BLaER1 treated with 17β-estradiol and CSF1 and Interleukin-3, amounts not matched to agents 10 nM and 100 nM (cell line): ENCODE data around the gene SLC13A1.
A peak's percentile ranks its signal among the peaks of the same experiment; 100 is the strongest.

Source experiments
- H3K27ac ChIP-seq, 11 experiments: shearing (Covaris generic); formaldehyde crosslinking; 2 replicates each; pipeline ENCODE4 v1.8.1; 2022
- H3K27me3 ChIP-seq, 11 experiments: shearing (Covaris generic); formaldehyde crosslinking; 2 replicates each; pipeline ENCODE4 v1.8.1; 2022
- H3K36me3 ChIP-seq, 11 experiments: shearing (Covaris generic); formaldehyde crosslinking; 2 replicates each; pipeline ENCODE4 v1.8.1; 2022
- H3K4me1 ChIP-seq, 10 experiments: shearing (Covaris generic); formaldehyde crosslinking; 2 replicates each; pipeline ENCODE4 v1.8.1; 2022
- H3K4me2 ChIP-seq, 11 experiments: shearing (Covaris generic); formaldehyde crosslinking; 2 replicates each; pipeline ENCODE4 v1.8.1; 2022
- H3K4me3 ChIP-seq, 10 experiments: shearing (Covaris generic); formaldehyde crosslinking; 2 replicates each; pipeline ENCODE4 v1.8.1; 2022
- H3K9ac ChIP-seq, 11 experiments: shearing (Covaris generic); formaldehyde crosslinking; 2 replicates each; pipeline ENCODE4 v1.8.1; 2022
- H3K9me3 ChIP-seq, 11 experiments: shearing (Covaris generic); formaldehyde crosslinking; replicated peaks in 1 of 11; 2 replicates each; pipeline ENCODE4 v1.8.1; 2022
- H4K20me1 ChIP-seq, 11 experiments: shearing (Covaris generic); formaldehyde crosslinking; 2 replicates each; pipeline ENCODE4 v1.8.1; 2022
- Cebpa-rat ChIP-seq, 11 experiments: shearing (Covaris generic); IDR thresholded peaks; 2 replicates each; pipeline ENCODE4 v1.8.1; 2022

The SLC13A1 gene

DNA sequence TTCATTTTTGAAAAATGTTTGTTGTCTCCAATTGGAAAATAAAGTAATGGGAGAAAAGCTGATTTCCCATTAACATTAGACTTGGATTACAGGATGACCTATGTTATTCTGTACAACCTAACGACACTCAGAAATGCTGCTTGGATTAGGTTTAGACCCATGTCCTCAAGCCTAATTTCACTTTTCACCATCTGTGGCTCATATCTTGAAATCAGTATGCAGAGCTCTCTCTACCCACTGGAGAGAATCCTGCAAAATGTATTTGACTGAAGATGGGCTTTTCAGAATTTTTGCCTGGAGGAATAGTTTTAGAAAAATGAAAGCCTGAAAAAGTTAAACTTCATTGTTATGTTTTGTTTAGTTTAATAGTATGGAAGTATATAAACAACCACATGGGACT is 63.8 kb downstream of the SLC13A1 start:
- Histone ChIP-seq H3K4me2 (no peak overlapping the region), H3K4me1 (no peaks in the 10 kb centered on the region), H3K4me3 (no peak overlapping the region), H3K27ac (no peak overlapping the region), H3K9me3 (no peaks in the 10 kb centered on the region), H3K36me3 (no peaks in the 10 kb centered on the region), H3K27me3 (no peaks in the 10 kb centered on the region), H4K20me1 (no peaks in the 10 kb centered on the region), H3K9ac (no peak overlapping the region)
- TF ChIP-seq Cebpa-rat (IDR thresholded peaks at IDR 0.05), result no peak

DNA sequence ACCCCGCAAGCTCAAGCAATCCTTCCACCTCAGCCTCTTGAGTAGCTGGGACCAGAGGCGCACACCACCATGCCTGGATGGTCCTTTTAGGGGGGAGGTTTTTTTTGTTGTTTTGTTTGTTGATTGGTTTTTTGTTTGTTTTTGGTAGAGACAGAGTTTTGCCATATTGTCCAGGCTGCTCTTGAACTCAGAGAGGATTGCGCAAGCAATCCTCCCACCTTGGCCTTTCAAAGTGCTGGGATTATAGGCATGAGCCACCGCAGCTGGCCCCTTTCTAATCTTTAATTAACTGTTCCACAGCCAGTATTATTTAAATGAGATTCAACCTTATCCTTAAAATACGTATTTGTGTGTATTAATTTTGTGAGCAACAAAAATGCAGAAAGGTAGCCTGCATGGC is 65.8 kb downstream of the SLC13A1 start:
- Histone ChIP-seq H4K20me1 (no peaks in the 10 kb centered on the region), H3K4me3 (no peak overlapping the region), H3K4me1 (no peaks in the 10 kb centered on the region), H3K27me3 (no peaks in the 10 kb centered on the region), H3K4me2 (no peak overlapping the region), H3K9me3 (no peaks in the 10 kb centered on the region), H3K27ac (no peak overlapping the region), H3K36me3 (no peaks in the 10 kb centered on the region), H3K9ac (no peak overlapping the region)
- peak in 3 of 11 experiments; percentile 45 to 80 (median 48); a peak in 4 of 22 replicates for TF ChIP-seq Cebpa-rat (IDR thresholded peaks at IDR 0.05)

DNA sequence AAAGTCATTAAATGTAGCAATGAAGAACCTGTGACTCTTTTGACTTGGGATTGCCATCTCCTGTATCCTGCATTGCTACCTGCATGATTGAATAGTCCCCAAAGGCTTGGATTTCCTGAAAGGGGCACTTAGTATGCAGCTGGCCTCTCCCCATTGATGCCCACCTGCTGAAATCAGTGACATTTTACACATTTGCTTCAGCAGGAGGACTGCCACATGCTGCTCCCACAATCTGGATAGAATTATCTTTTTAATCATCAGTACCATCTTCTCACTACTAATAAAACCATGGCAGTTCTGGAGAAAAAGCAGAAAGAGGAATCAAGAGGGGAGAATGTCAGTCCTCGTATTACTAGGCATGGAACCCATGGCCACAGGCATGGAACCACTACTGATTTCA is 67.8 kb downstream of the SLC13A1 start:
- Histone ChIP-seq H3K9me3 (no peaks in the 10 kb centered on the region), H4K20me1 (no peaks in the 10 kb centered on the region), H3K36me3 (no peaks in the 10 kb centered on the region), H3K9ac (no peak overlapping the region), H3K27ac (no peak overlapping the region), H3K4me1 (no peaks in the 10 kb centered on the region), H3K4me2 (no peak overlapping the region), H3K4me3 (no peak overlapping the region), H3K27me3 (no peaks in the 10 kb centered on the region)
- TF ChIP-seq Cebpa-rat (IDR thresholded peaks at IDR 0.05), result no peak

DNA sequence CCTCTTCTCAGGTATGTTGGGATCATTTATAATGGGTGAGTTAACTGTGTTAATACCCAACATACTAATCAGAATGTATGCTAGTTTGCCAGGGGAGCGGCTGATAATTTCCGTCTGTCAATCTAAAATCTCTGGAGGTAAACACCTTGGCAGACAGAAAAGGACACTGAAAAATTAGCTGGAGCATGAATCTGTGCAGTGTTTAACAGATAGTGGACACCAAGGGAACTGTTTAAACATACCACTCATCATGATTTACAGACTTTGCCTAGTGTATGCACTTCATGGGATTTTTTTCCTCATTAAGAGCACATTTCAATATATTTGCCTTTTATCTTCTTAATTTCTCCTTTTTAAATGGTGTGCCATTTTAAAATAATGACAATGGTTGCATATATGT is 68.2 kb downstream of the SLC13A1 start:
- no peak for TF ChIP-seq Cebpa-rat (IDR thresholded peaks at IDR 0.05)
- H3K4me1 ChIP-seq, result no peaks in the 10 kb centered on the region
- H3K9me3 ChIP-seq, result no peaks in the 10 kb centered on the region
- no peak overlapping the region for H3K4me3 ChIP-seq
- H3K4me2 ChIP-seq, result no peak overlapping the region
- no peaks in the 10 kb centered on the region for H3K36me3 ChIP-seq
- H4K20me1 ChIP-seq, result no peaks in the 10 kb centered on the region
- H3K9ac ChIP-seq, result no peak overlapping the region
- H3K27ac ChIP-seq, result no peak overlapping the region
- no peaks in the 10 kb centered on the region for H3K27me3 ChIP-seq

DNA sequence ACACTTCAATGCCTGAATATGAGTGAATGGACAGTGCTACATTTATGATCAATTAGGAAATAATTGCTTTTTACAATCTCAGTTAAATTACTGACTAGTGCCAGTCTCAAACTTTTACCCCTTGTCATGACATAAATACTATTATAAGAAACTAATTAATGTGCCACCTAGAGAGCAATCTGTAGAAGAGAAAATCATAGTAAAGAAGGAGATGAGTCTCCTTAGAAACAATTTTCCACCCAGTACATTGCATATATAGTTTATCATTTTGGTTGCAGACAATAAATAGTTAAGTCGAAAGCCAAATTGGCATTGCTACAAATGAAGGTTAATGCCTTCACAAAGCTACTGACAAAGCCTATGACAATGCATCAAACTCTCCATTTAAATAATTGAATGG is 68.6 kb downstream of the SLC13A1 start:
- Histone ChIP-seq H3K4me1 (no peaks in the 10 kb centered on the region), H3K27ac (no peak overlapping the region), H3K9ac (no peak overlapping the region), H4K20me1 (no peaks in the 10 kb centered on the region), H3K4me3 (no peak overlapping the region), H3K9me3 (no peaks in the 10 kb centered on the region), H3K4me2 (no peak overlapping the region), H3K27me3 (no peaks in the 10 kb centered on the region), H3K36me3 (no peaks in the 10 kb centered on the region)
- no peak for TF ChIP-seq Cebpa-rat (IDR thresholded peaks at IDR 0.05)

DNA sequence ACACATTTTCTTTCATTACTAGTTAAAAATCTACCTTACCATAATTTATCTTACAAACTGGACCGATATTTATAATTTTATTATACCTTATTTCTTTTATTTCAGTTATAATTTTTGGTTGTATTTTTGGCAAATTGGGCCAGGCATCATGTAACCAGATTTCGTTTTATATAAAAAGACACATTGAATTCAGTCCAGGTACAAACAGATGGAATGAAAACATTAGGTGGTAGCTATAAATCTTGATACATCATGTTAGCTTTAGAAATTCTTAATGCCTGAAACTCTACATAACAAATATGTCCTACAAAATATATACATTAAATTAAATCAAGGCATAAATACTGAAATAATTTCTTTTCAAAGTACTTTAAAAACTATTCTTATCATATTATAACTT is 73.1 kb downstream of the SLC13A1 start:
- H3K9me3 ChIP-seq, result no peaks in the 10 kb centered on the region
- H3K36me3 ChIP-seq, result no peaks in the 10 kb centered on the region
- H3K27ac ChIP-seq, result no peak overlapping the region
- H3K9ac ChIP-seq, result no peak overlapping the region
- H3K4me3 ChIP-seq, result no peak overlapping the region
- no peaks in the 10 kb centered on the region for H4K20me1 ChIP-seq
- TF ChIP-seq Cebpa-rat (IDR thresholded peaks at IDR 0.05), result no peak
- no peaks in the 10 kb centered on the region for H3K27me3 ChIP-seq
- no peak overlapping the region for H3K4me2 ChIP-seq
- H3K4me1 ChIP-seq, result no peaks in the 10 kb centered on the region

DNA sequence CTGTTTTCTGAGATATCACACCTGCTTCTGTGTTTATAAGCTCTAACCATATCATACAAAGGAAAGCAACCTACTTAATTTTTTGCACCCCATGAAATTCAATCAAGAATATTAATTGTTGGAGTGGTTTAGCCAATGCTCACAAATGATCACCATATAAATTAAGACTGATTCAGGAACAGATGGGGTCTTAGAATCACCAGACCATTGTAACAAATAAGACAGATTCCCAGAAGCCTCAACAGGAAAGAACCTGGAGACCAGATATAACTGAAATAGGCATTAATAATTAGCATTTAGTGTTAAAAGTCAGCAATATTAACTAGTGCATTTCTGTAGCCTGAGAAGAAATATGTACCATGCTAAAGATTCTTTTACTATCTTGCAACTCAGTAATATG is 73.6 kb downstream of the SLC13A1 start:
- no peaks in the 10 kb centered on the region for H4K20me1 ChIP-seq
- no peaks in the 10 kb centered on the region for H3K27me3 ChIP-seq
- H3K9me3 ChIP-seq, result no peaks in the 10 kb centered on the region
- no peaks in the 10 kb centered on the region for H3K4me1 ChIP-seq
- H3K9ac ChIP-seq, result no peak overlapping the region
- no peak for TF ChIP-seq Cebpa-rat (IDR thresholded peaks at IDR 0.05)
- H3K4me2 ChIP-seq, result no peak overlapping the region
- no peaks in the 10 kb centered on the region for H3K36me3 ChIP-seq
- no peak overlapping the region for H3K4me3 ChIP-seq
- no peak overlapping the region for H3K27ac ChIP-seq

DNA sequence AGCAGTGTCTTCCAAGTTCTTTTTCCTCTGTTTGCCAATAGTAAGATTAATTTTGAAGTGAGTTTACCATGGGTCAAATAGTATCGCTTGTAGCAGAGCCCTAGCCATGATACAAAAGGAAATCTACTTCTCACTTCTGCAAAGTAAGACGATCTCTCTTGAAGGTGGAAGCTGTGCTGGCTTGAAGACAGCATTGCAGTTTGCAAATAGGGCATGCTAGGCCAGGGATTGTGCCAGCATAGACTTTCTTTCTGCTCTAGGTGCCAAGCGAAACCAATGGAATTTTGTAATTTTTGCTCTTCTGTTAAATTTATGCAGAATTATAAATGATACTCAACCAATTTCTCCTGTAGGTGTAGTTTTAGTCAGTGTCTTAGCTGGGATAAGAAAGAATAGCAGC is 74.5 kb downstream of the SLC13A1 start:
- Histone ChIP-seq H3K9ac (no peak overlapping the region), H3K9me3 (no peaks in the 10 kb centered on the region), H3K36me3 (no peaks in the 10 kb centered on the region), H3K4me1 (no peaks in the 10 kb centered on the region), H3K4me3 (no peak overlapping the region), H3K4me2 (no peak overlapping the region), H3K27me3 (no peaks in the 10 kb centered on the region), H4K20me1 (no peaks in the 10 kb centered on the region), H3K27ac (no peak overlapping the region)
- TF ChIP-seq Cebpa-rat (IDR thresholded peaks at IDR 0.05), result no peak

DNA sequence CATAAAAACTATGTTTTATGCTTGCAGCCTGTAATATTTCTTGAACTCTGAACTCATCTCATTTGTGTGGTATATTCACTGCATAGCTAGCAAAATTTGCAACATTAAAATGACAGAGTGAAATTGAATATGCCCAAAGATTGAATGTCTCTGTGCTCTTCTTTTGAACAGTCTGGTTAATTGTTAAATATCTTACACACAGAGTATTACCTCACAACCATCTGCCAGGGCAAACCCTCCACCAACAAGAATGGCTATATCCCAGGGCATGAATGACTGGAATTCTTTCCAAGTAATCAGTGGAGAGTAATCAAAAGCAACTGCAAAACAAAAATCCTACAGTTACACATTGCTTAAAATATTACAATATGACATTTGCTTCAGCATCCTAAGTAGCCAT is 76.9 kb downstream of the SLC13A1 start:
- no peak overlapping the region for H3K4me2 ChIP-seq
- H3K27me3 ChIP-seq, result no peaks in the 10 kb centered on the region
- no peak for TF ChIP-seq Cebpa-rat (IDR thresholded peaks at IDR 0.05)
- no peaks in the 10 kb centered on the region for H3K4me1 ChIP-seq
- no peak overlapping the region for H3K4me3 ChIP-seq
- H3K36me3 ChIP-seq, result no peaks in the 10 kb centered on the region
- no peak overlapping the region for H3K27ac ChIP-seq
- no peaks in the 10 kb centered on the region for H4K20me1 ChIP-seq
- H3K9ac ChIP-seq, result no peak overlapping the region
- no peaks in the 10 kb centered on the region for H3K9me3 ChIP-seq

DNA sequence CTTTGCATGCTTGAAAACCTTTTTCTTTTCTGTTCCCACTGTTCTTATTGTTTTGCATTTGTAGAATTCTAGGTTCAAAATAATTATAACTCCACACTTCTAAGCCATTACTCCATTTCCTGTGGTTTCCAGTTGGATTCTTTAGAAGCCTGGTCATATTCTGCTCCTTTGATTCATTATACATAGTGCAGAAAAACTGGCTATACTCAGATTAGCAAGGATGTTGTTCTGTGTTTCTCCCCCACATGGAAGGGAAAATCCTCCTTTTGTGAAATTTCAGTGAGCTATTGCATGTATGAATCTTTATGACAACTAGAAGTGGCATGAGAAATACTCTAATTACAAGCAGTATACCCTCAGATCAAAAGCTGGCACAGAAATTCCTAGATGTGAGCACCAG is 79.5 kb downstream of the SLC13A1 start:
- Histone ChIP-seq H3K4me3 (no peak overlapping the region), H3K27me3 (no peaks in the 10 kb centered on the region), H3K27ac (no peak overlapping the region), H3K4me2 (no peak overlapping the region), H3K36me3 (no peaks in the 10 kb centered on the region), H3K9ac (no peak overlapping the region), H4K20me1 (no peaks in the 10 kb centered on the region), H3K9me3 (no peaks in the 10 kb centered on the region), H3K4me1 (no peaks in the 10 kb centered on the region)
- no peak for TF ChIP-seq Cebpa-rat (IDR thresholded peaks at IDR 0.05)

DNA sequence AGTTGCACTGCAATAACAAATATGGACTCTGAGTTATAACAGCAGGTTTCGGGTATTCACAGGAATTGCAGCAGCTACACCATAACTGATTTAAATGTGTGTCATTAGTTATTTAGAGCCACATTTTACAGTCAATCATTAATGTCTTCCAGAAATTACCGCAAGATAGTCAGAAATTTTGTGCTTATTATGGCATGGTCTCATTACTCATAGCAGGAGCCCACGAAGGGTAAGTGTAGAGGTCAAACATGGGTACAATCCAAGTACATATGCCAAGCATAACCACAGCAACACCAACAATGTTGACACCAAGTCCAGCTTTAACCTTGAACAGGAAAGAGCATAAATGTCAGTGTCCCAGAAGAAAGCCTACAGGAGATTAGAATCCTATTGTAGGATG is 84.4 kb downstream of the SLC13A1 start:
- H4K20me1 ChIP-seq, result no peaks in the 10 kb centered on the region
- H3K27me3 ChIP-seq, result no peaks in the 10 kb centered on the region
- H3K27ac ChIP-seq, result no peak overlapping the region
- H3K9me3 ChIP-seq, result no peaks in the 10 kb centered on the region
- H3K36me3 ChIP-seq, result no peaks in the 10 kb centered on the region
- TF ChIP-seq Cebpa-rat (IDR thresholded peaks at IDR 0.05), result no peak
- no peak overlapping the region for H3K9ac ChIP-seq
- no peaks in the 10 kb centered on the region for H3K4me1 ChIP-seq
- H3K4me3 ChIP-seq, result no peak overlapping the region
- no peak overlapping the region for H3K4me2 ChIP-seq
